ENCODE results near the gene PHRF1.

DNA sequence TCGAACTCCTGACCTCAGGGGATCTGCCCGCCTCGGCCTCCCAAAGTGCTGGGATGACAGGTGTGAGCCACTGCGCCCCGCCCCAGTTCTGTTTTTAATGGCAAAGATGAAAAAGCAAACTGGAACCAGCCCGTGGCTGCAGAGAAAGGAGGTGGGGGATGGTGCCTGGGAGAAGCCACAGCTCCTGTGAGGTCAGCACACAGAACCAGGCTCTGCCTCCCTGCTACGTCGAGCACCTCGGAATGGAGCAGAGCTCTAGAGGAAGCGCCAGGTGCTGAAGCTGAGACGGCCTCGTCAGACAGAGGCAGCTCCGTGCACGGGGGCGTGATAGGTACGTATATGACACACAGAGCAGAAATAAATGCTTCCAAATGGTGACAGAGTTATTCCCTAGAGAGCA, 69.3 kb downstream of the PHRF1 start:
- TF ChIP-seq, protein P1, sequence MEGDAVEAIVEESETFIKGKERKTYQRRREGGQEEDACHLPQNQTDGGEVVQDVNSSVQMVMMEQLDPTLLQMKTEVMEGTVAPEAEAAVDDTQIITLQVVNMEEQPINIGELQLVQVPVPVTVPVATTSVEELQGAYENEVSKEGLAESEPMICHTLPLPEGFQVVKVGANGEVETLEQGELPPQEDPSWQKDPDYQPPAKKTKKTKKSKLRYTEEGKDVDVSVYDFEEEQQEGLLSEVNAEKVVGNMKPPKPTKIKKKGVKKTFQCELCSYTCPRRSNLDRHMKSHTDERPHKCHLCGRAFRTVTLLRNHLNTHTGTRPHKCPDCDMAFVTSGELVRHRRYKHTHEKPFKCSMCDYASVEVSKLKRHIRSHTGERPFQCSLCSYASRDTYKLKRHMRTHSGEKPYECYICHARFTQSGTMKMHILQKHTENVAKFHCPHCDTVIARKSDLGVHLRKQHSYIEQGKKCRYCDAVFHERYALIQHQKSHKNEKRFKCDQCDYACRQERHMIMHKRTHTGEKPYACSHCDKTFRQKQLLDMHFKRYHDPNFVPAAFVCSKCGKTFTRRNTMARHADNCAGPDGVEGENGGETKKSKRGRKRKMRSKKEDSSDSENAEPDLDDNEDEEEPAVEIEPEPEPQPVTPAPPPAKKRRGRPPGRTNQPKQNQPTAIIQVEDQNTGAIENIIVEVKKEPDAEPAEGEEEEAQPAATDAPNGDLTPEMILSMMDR (IDR thresholded peaks at IDR 0.05; ENCODE audit: poor library complexity) = no peak
- TF ChIP-seq EZH2phosphoT487 (IDR thresholded peaks at IDR 0.05; ENCODE audit: low read depth, severe bottlenecking, unreplicated experiment) (no peak), EZH2 (IDR thresholded peaks at IDR 0.05; ENCODE audit: borderline replicate concordance) (no peak)

All from hepatocyte (in vitro differentiated cells).